ENCODE measurements around the gene ALDH3B2. TPM values are rescaled to one million over a fixed set of nuclear protein-coding genes. Genes with fewer than 3 reads are reported as not detected.

The ALDH3B2 gene
- total RNA-seq, 1 donor from 2014 or later, result not detected

- Mint-ChIP-seq H3K9me3 (no peaks in the 10 kb centered on the region), H3K27me3 (ENCODE audit: low read depth) (no peaks in the 10 kb centered on the region), H3K36me3 (ENCODE audit: low read depth) (no peaks in the 10 kb centered on the region), H3K4me1 (no peaks in the 10 kb centered on the region), H3K4me3 (no peak overlapping the region), H3K27ac (ENCODE audit: unreplicated experiment) (no peak overlapping the region)
- DNase-seq (ENCODE audit: low read depth, low spot score), result no peak
- no peak for TF ChIP-seq CTCF (conservative IDR thresholded peaks at IDR 0.05)
These were observed 6.3 kb downstream of the ALDH3B2 start for GRCh38 chr11:67668192-67668551.

GRCh38 chr11:67667490-67668191, 6.8 kb downstream of the ALDH3B2 start:
- H3K27me3 Mint-ChIP-seq (ENCODE audit: low read depth), result no peaks in the 10 kb centered on the region
- no peak for DNase-seq (ENCODE audit: low read depth, low spot score)
- no peaks in the 10 kb centered on the region for H3K4me1 Mint-ChIP-seq
- no peak for TF ChIP-seq CTCF (conservative IDR thresholded peaks at IDR 0.05)
- no peaks in the 10 kb centered on the region for H3K36me3 Mint-ChIP-seq (ENCODE audit: low read depth)
- H3K9me3 Mint-ChIP-seq, result no peaks in the 10 kb centered on the region
- no peak overlapping the region for H3K27ac Mint-ChIP-seq (ENCODE audit: unreplicated experiment)
- H3K4me3 Mint-ChIP-seq, result no peak overlapping the region

- H3K9me3 Mint-ChIP-seq, result no peaks in the 10 kb centered on the region
- no peaks in the 10 kb centered on the region for H3K27me3 Mint-ChIP-seq (ENCODE audit: low read depth)
- H3K27ac Mint-ChIP-seq (ENCODE audit: unreplicated experiment), result no peak overlapping the region
- no peak overlapping the region for H3K4me3 Mint-ChIP-seq
- no peaks in the 10 kb centered on the region for H3K4me1 Mint-ChIP-seq
- TF ChIP-seq CTCF (conservative IDR thresholded peaks at IDR 0.05), result no peak
- H3K36me3 Mint-ChIP-seq (ENCODE audit: low read depth), result no peaks in the 10 kb centered on the region
- no peak for DNase-seq (ENCODE audit: low read depth, low spot score)
These were observed 7.5 kb downstream of the ALDH3B2 start for GRCh38 chr11:67666676-67667489.

- Mint-ChIP-seq H3K9me3 (no peaks in the 10 kb centered on the region), H3K36me3 (ENCODE audit: low read depth) (no peaks in the 10 kb centered on the region), H3K27ac (ENCODE audit: unreplicated experiment) (no peak overlapping the region), H3K4me1 (no peaks in the 10 kb centered on the region), H3K4me3 (no peak overlapping the region), H3K27me3 (ENCODE audit: low read depth) (no peaks in the 10 kb centered on the region)
- no peak for TF ChIP-seq CTCF (conservative IDR thresholded peaks at IDR 0.05)
- no peak for DNase-seq (ENCODE audit: low read depth, low spot score)
These were observed 8.1 kb downstream of the ALDH3B2 start for GRCh38 chr11:67666303-67666645.

GRCh38 chr11:67665541-67666302, 8.7 kb downstream of the ALDH3B2 start:
- Mint-ChIP-seq H3K4me1 (no peaks in the 10 kb centered on the region), H3K36me3 (ENCODE audit: low read depth) (no peaks in the 10 kb centered on the region), H3K9me3 (no peaks in the 10 kb centered on the region), H3K27ac (ENCODE audit: unreplicated experiment) (no peak overlapping the region), H3K4me3 (no peak overlapping the region), H3K27me3 (ENCODE audit: low read depth) (no peaks in the 10 kb centered on the region)
- DNase-seq (ENCODE audit: low read depth, low spot score), result no peak
- peak; percentile 28 for TF ChIP-seq CTCF (conservative IDR thresholded peaks at IDR 0.05)
